Measurements from ENCODE around the gene LSAMP. TPM values are rescaled to one million over a fixed set of nuclear protein-coding genes. Genes with fewer than 3 reads are reported as not detected.

LSAMP gene
- total RNA-seq, result 1 to 10 TPM; 1.9 to 5.4 TPM

GRCh38 chr3:116445311-116445841 lies at the start of gene LSAMP:
Gene LSAMP (minus strand): TSS chr3:116445487.
- ATAC-seq (ENCODE audit: insufficient number of reproducible peaks, low FRiP score, low read depth), result no peak
- no peak for DNase-seq (ENCODE audit: low spot score)
- no peaks in the 10 kb centered on the region for H3K9me3 ChIP-seq
- TF ChIP-seq CTCF (IDR thresholded peaks at IDR 0.05), result no peak
- no peaks in the 10 kb centered on the region for H3K27me3 ChIP-seq (replicated peaks; ENCODE audit: insufficient read depth)
- H3K36me3 ChIP-seq, result no peaks in the 10 kb centered on the region
- H3K27ac ChIP-seq, result no peak within 1 kb of the TSS
- H3K4me1 ChIP-seq (ENCODE audit: control insufficient read depth in 1 of 2, low read depth in 2 of 2), result no peaks in the 10 kb centered on the region
- peak within 1 kb of the TSS; percentile 30 for H3K4me3 ChIP-seq

- DNase-seq (ENCODE audit: low spot score), result no peak
- Histone ChIP-seq H3K27me3 (replicated peaks; ENCODE audit: insufficient read depth) (no peaks in the 10 kb centered on the region), H3K36me3 (no peaks in the 10 kb centered on the region), H3K4me3 (no peak overlapping the region), H3K4me1 (ENCODE audit: control insufficient read depth in 1 of 2, low read depth in 2 of 2) (no peaks in the 10 kb centered on the region), H3K27ac (no peak overlapping the region), H3K9me3 (no peaks in the 10 kb centered on the region)
- no peak for ATAC-seq (ENCODE audit: insufficient number of reproducible peaks, low FRiP score, low read depth)
- no peak for TF ChIP-seq CTCF (IDR thresholded peaks at IDR 0.05)
These were observed 47.1 kb upstream of the LSAMP start for GRCh38 chr3:116492379-116492778.

- no peaks in the 10 kb centered on the region for H3K27me3 ChIP-seq (replicated peaks; ENCODE audit: insufficient read depth)
- ATAC-seq (ENCODE audit: insufficient number of reproducible peaks, low FRiP score, low read depth) (no peak), DNase-seq (ENCODE audit: low spot score) (no peak)
- no peak overlapping the region for H3K4me3 ChIP-seq
- H3K27ac ChIP-seq, result no peak overlapping the region
- no peaks in the 10 kb centered on the region for H3K4me1 ChIP-seq (ENCODE audit: control insufficient read depth in 1 of 2, low read depth in 2 of 2)
- no peaks in the 10 kb centered on the region for H3K36me3 ChIP-seq
- no peak for TF ChIP-seq CTCF (IDR thresholded peaks at IDR 0.05)
- no peaks in the 10 kb centered on the region for H3K9me3 ChIP-seq
These were observed 37.8 kb upstream of the LSAMP start for GRCh38 chr3:116483135-116483534.

GRCh38 chr3:116476691-116477090 lies 31.4 kb upstream of the LSAMP start:
- Histone ChIP-seq H3K27me3 (replicated peaks; ENCODE audit: insufficient read depth) (no peaks in the 10 kb centered on the region), H3K27ac (no peak overlapping the region), H3K9me3 (no peaks in the 10 kb centered on the region), H3K4me1 (ENCODE audit: control insufficient read depth in 1 of 2, low read depth in 2 of 2) (peaks cover 0 to 12% of the 10 kb centered on the region in 2 donors), H3K4me3 (no peak overlapping the region), H3K36me3 (no peaks in the 10 kb centered on the region)
- DNase-seq (ENCODE audit: low spot score) (no peak), ATAC-seq (ENCODE audit: insufficient number of reproducible peaks, low FRiP score, low read depth) (no peak)
- no peak for TF ChIP-seq CTCF (IDR thresholded peaks at IDR 0.05)

GRCh38 chr3:116474801-116475200 lies 29.5 kb upstream of the LSAMP start:
- Histone ChIP-seq H3K4me3 (no peak overlapping the region), H3K27me3 (replicated peaks; ENCODE audit: insufficient read depth) (no peaks in the 10 kb centered on the region), H3K4me1 (ENCODE audit: control insufficient read depth in 1 of 2, low read depth in 2 of 2) (peaks cover 0 to 12% of the 10 kb centered on the region in 2 donors), H3K36me3 (no peaks in the 10 kb centered on the region), H3K27ac (no peak overlapping the region), H3K9me3 (no peaks in the 10 kb centered on the region)
- ATAC-seq (ENCODE audit: insufficient number of reproducible peaks, low FRiP score, low read depth), result no peak
- no peak for DNase-seq (ENCODE audit: low spot score)
- no peak for TF ChIP-seq CTCF (IDR thresholded peaks at IDR 0.05)
